HG02571 (cell line): ENCODE measurements around the gene CCDC187.

Experiments used
- ATAC-seq: cut with Tn5 transposase; IDR thresholded peaks from one replicate; pipeline ENCODE4 v1.9.1; 2021; ENCODE audit warnings: mild to moderate bottlenecking, moderate library complexity; ENCODE audit not compliant: unreplicated experiment

Gene CCDC187

GRCh38 chr9:136257381-136258298 lies 46.3 kb downstream of the CCDC187 start:
- no peak for ATAC-seq

- ATAC-seq = no peak
These were observed 47.7 kb downstream of the CCDC187 start for GRCh38 chr9:136255896-136256890.

GRCh38 chr9:136255166-136255538 lies 48.7 kb downstream of the CCDC187 start:
- ATAC-seq = no peak

GRCh38 chr9:136254381-136255165 lies 49.3 kb downstream of the CCDC187 start:
- no peak for ATAC-seq

GRCh38 chr9:136253246-136254130 lies 50.4 kb downstream of the CCDC187 start:
- ATAC-seq = no peak

GRCh38 chr9:136252846-136253245 lies 51.0 kb downstream of the CCDC187 start:
- no peak for ATAC-seq

GRCh38 chr9:136252281-136252680 lies 51.6 kb downstream of the CCDC187 start:
- ATAC-seq = no peak

GRCh38 chr9:136251264-136252115 lies 52.4 kb downstream of the CCDC187 start:
- ATAC-seq = no peak

GRCh38 chr9:136250676-136251075 lies 53.2 kb downstream of the CCDC187 start:
- no peak for ATAC-seq

- ATAC-seq = no peak
These were observed 53.9 kb downstream of the CCDC187 start for GRCh38 chr9:136249877-136250559.

- ATAC-seq = no peak
These were observed 54.7 kb downstream of the CCDC187 start for GRCh38 chr9:136248951-136249876.

- no peak for ATAC-seq
These were observed 55.8 kb downstream of the CCDC187 start for GRCh38 chr9:136247947-136248637.

GRCh38 chr9:136247551-136247916 lies 56.4 kb downstream of the CCDC187 start:
- no peak for ATAC-seq

GRCh38 chr9:136246849-136247550 lies 56.9 kb downstream of the CCDC187 start:
- ATAC-seq = no peak

- peak; percentile 58 for ATAC-seq
These were observed 58.4 kb downstream of the CCDC187 start, which contains the start of gene QSOX2 for GRCh38 chr9:136245219-136246150. Gene QSOX2, minus strand, starts transcription at chr9:136245812. Its CDS starts 9 bp downstream, at chr9:136245803.
